Right atrium auricular region (tissue), 2 donors: ENCODE results near the gene DCC. TPM values are rescaled to one million over a fixed set of nuclear protein-coding genes. Genes with fewer than 3 reads are reported as not detected.

Experiments
- DNase-seq: peaks from one replicate; pipeline ENCODE4 v3.0.0-alpha.2; 2019; ENCODE audit warnings: low spot score
- H3K27ac ChIP-seq, 2 donors: fragments of 200-600 bp; sonication (generic); 1 replicate in 1 of 2; 2 replicates in 1 of 2; pipeline ENCODE4 v1.5.1; 2016 to 2019
- H3K27me3 ChIP-seq, 2 donors: fragments of 200-600 bp; sonication (generic); one replicate each; pipeline versions ENCODE4 v1.5.1 to v1.6.0; 2017 to 2019
- H3K36me3 ChIP-seq: fragments of 200-600 bp; sonication (generic); one replicate; pipeline ENCODE4 v1.5.1; 2016
- H3K4me1 ChIP-seq, 2 donors: fragments of 200-600 bp; sonication (generic); one replicate each; pipeline versions ENCODE4 v1.5.1 to v1.6.0; 2017 to 2019
- H3K4me3 ChIP-seq, 2 donors: fragments of 200-600 bp; sonication (generic); 1 replicate in 1 of 2; 2 replicates in 1 of 2; pipeline ENCODE4 v1.5.1; 2017 to 2019; ENCODE audit warnings: mild to moderate bottlenecking in 1 of 2, moderate library complexity in 1 of 2
- H3K9me3 ChIP-seq, 2 donors: fragments of 200-600 bp; sonication (generic); one replicate each; pipeline ENCODE4 v1.5.1; 2019
- total RNA-seq, 2 donors: library from RNA; depleted of rRNA; stranded (reverse); fragments of >200 nt; gene quantifications; one replicate each; pipeline ENCODE4 v1.1.0, GENCODE V29; 2016
- TF ChIP-seq, protein P1 (sequence below), 2 donors: fragments of 200-600 bp; sonication (generic); IDR thresholded peaks; one replicate each; pipeline ENCODE4 v1.5.1; 2019; ENCODE audit warnings: antibody characterized with exemption in 2 of 2

DCC gene
- total RNA-seq, 2 donors from 2014 or later = not detected

DNA sequence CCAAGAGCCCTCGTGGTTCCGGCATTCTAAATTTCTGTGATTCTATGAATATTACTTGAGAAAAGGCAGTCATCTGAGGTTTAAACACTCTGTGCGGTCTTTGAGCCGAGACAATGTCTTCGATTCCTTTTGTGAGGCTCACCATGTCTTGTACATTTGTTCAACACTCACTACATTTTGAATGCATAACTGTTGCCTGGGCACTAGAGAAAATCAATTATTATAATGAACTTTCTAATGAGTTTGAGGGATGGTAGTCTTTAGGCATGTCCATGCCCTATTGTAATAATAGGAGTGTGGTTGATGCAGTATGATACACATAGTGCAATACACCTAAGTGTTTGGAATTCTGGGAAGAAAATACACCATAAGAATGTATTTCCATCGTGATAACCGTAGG is 1181.1 kb downstream of the DCC start:
- H3K9me3 ChIP-seq = no peaks in the 10 kb centered on the region
- H3K4me1 ChIP-seq = no peaks in the 10 kb centered on the region
- no peak for DNase-seq
- TF ChIP-seq, protein P1, sequence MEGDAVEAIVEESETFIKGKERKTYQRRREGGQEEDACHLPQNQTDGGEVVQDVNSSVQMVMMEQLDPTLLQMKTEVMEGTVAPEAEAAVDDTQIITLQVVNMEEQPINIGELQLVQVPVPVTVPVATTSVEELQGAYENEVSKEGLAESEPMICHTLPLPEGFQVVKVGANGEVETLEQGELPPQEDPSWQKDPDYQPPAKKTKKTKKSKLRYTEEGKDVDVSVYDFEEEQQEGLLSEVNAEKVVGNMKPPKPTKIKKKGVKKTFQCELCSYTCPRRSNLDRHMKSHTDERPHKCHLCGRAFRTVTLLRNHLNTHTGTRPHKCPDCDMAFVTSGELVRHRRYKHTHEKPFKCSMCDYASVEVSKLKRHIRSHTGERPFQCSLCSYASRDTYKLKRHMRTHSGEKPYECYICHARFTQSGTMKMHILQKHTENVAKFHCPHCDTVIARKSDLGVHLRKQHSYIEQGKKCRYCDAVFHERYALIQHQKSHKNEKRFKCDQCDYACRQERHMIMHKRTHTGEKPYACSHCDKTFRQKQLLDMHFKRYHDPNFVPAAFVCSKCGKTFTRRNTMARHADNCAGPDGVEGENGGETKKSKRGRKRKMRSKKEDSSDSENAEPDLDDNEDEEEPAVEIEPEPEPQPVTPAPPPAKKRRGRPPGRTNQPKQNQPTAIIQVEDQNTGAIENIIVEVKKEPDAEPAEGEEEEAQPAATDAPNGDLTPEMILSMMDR (IDR thresholded peaks at IDR 0.05) = no peak
- H3K36me3 ChIP-seq = no peaks in the 10 kb centered on the region
- H3K27ac ChIP-seq = no peak overlapping the region
- no peaks in the 10 kb centered on the region for H3K27me3 ChIP-seq
- no peak overlapping the region for H3K4me3 ChIP-seq

DNA sequence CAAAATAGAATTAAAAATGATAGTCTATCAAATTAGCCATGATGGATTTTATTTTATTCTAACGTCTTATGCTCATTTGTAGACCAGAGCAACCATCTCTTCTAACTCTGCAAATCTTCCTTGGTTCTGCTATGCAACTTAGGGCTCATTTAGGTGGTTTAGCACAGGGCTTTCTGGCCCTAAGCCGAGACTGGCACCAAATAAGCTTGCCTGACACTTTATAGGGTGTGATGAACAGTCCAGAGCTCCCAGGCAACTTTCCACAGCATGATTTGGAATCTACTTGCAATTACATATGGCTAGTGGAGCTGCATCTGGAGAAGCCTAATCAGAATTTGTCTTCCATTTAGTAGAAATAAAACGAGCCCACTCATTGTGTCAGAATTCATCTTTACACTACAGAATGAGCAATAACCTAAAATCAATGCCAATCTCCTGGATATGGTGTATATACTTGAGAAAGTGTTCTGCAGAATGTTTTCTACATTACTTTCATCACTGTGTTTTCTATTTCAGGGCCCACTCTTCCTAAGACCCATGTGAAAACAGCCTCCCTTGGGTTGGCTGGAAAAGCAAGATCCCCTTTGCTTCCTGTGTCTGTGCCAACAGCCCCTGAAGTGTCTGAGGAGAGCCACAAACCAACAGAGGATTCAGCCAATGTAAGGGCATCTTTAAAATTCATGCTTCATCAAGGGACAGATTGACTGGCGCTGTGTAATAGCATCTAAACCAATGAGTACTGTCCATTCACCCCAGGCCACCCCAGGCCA is 1186.3 kb downstream of the DCC start:
- Histone ChIP-seq H3K27ac (no peak overlapping the region), H3K36me3 (no peaks in the 10 kb centered on the region), H3K9me3 (no peaks in the 10 kb centered on the region), H3K4me1 (no peaks in the 10 kb centered on the region), H3K27me3 (no peaks in the 10 kb centered on the region), H3K4me3 (no peak overlapping the region)
- TF ChIP-seq, protein P1 (IDR thresholded peaks at IDR 0.05) = no peak
- no peak for DNase-seq

DNA sequence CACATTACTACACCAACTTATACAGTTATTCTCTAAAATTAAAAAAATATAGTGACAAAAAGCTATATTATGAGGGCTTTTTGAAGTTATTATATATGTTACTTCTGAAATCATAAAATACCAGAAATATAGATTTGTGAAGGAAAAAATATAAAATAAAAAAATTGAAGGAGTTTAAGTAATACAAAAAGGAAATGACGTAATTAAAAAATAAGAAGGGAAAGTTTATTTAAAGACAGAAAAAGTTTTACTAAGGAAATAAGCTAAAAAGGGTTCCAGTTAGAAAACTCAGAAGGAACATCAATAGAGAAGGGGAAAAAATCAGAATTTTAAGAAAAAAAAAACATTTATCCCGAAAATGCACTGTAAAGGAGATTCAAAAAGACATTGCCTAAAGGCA is 1187.4 kb downstream of the DCC start:
- no peak for DNase-seq
- no peak overlapping the region for H3K4me3 ChIP-seq
- H3K27ac ChIP-seq = no peak overlapping the region
- H3K36me3 ChIP-seq = no peaks in the 10 kb centered on the region
- no peaks in the 10 kb centered on the region for H3K9me3 ChIP-seq
- TF ChIP-seq, protein P1 (IDR thresholded peaks at IDR 0.05) = no peak
- no peaks in the 10 kb centered on the region for H3K27me3 ChIP-seq
- H3K4me1 ChIP-seq = no peaks in the 10 kb centered on the region

DNA sequence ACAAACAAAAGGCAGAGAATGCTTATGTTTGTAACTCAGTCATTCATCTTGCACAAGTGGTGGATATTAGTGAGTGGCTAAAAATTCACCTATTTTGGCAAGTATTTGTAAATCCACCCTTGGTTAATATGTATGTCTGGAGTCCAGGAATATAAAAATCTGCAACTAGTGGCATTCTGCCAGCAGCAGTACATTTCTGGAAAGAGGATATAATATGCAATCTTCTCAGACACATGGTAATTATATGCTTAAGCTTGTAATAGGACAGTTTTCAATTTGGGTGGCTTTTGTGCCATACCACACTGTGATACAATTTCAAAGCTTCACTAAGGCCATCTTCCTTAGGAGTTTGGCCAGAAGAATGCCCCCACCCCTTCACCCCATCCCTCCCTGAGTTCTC is 1191.2 kb downstream of the DCC start:
- no peak overlapping the region for H3K4me3 ChIP-seq
- H3K36me3 ChIP-seq = no peaks in the 10 kb centered on the region
- TF ChIP-seq, protein P1 (IDR thresholded peaks at IDR 0.05) = no peak
- DNase-seq = no peak
- H3K4me1 ChIP-seq = no peaks in the 10 kb centered on the region
- no peaks in the 10 kb centered on the region for H3K27me3 ChIP-seq
- no peaks in the 10 kb centered on the region for H3K9me3 ChIP-seq
- H3K27ac ChIP-seq = no peak overlapping the region

DNA sequence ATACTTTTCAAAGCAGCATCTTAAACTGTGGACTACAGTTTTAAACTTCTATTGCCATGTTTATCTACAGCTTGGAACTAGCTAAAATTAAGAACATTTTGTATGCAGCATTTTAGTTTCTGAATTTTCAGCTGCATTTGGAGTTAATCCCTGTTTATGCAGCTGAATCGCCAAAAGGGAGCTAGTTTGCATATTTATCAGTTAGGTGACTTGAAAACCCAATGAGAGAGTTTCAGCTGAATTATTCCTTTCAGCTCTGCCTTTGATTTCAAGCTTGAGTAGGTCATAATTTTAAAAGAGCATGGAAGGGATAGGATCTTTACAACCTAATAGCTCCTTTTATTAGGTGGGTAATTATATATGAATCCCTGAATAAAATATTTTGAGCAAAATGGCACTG is 1191.9 kb downstream of the DCC start:
- DNase-seq = no peak
- Histone ChIP-seq H3K27me3 (no peaks in the 10 kb centered on the region), H3K36me3 (no peaks in the 10 kb centered on the region), H3K4me3 (no peak overlapping the region), H3K4me1 (no peaks in the 10 kb centered on the region), H3K27ac (no peak overlapping the region), H3K9me3 (no peaks in the 10 kb centered on the region)
- TF ChIP-seq, protein P1 (IDR thresholded peaks at IDR 0.05) = no peak

DNA sequence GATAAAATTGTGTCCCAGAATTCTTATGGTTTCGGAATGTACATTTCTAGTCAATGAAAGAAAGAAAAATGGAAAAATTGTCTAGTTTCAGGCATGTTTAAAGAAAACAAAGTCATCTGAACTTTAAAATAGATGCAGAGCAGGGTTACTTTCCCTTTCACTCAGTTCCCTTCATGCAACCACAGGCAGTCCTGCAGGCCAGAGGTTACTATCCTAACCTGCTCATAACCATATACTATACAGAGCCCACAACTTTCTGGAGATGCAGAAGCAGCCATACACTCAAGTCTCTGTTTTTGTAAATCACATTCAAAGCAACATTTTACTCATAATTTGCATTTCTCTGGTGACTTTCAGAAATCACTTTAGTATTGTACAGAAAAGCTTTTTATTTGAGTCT is 1194.2 kb downstream of the DCC start:
- no peak overlapping the region for H3K4me3 ChIP-seq
- no peaks in the 10 kb centered on the region for H3K9me3 ChIP-seq
- DNase-seq = no peak
- H3K36me3 ChIP-seq = no peaks in the 10 kb centered on the region
- TF ChIP-seq, protein P1 (IDR thresholded peaks at IDR 0.05) = no peak
- no peaks in the 10 kb centered on the region for H3K27me3 ChIP-seq
- H3K27ac ChIP-seq = no peak overlapping the region
- H3K4me1 ChIP-seq = no peaks in the 10 kb centered on the region
